Upper lobe of left lung (tissue), 6 donors: ENCODE results near the gene EGF. TPM values are rescaled to one million over a fixed set of nuclear protein-coding genes. Genes with fewer than 3 reads are reported as not detected.

ENCODE experiments used
- ATAC-seq, 2 donors: fragments of 200-7000 bp; cut with Tn5 transposase; one replicate each; pipeline ENCODE4 v1.9.1; 2022; ENCODE audit warnings: mild to moderate bottlenecking in 2 of 2, moderate library complexity in 2 of 2; ENCODE audit not compliant: low FRiP score in 2 of 2
- DNase-seq, 2 donors: peaks; one replicate each; pipeline ENCODE4 v3.0.0-alpha.2; 2019 to 2020
- H3K27ac ChIP-seq, 4 donors: fragments of 200-600 bp; sonication (generic); one replicate each; pipeline ENCODE4 v1.5.1; 2016 to 2019
- H3K27me3 ChIP-seq, 4 donors: fragments of 200-600 bp; sonication (generic); one replicate each; pipeline ENCODE4 v1.5.1; 2017 to 2019
- H3K36me3 ChIP-seq, 4 donors: fragments of 200-600 bp; sonication (generic); one replicate each; pipeline ENCODE4 v1.5.1; 2016 to 2019
- H3K4me1 ChIP-seq, 4 donors: fragments of 200-600 bp; sonication (generic); one replicate each; pipeline ENCODE4 v1.5.1; 2018 to 2019
- H3K4me3 ChIP-seq, 4 donors: fragments of 200-600 bp; sonication (generic); one replicate each; pipeline ENCODE4 v1.5.1; 2017 to 2019; ENCODE audit warnings: mild to moderate bottlenecking in 2 of 4, moderate library complexity in 1 of 4
- H3K9me3 ChIP-seq, 4 donors: fragments of 200-600 bp; sonication (generic); one replicate each; pipeline ENCODE4 v1.5.1; 2018 to 2019
- EP300 ChIP-seq, 4 donors: sonication (generic); formaldehyde crosslinking; IDR thresholded peaks; one replicate each; pipeline ENCODE4 v1.5.1; 2017; ENCODE audit warnings: antibody characterized with exemption in 4 of 4, control low read depth in 2 of 4
- POLR2A ChIP-seq, 4 donors: fragments of 450-650 bp; IDR thresholded peaks; one replicate each; pipeline ENCODE4 v1.5.1; 2016 to 2017; ENCODE audit warnings: antibody characterized with exemption in 4 of 4, mild to moderate bottlenecking in 2 of 4
- POLR2AphosphoS5 ChIP-seq, 2 donors: sonication (generic); formaldehyde crosslinking; IDR thresholded peaks; one replicate each; pipeline ENCODE4 v1.5.1; 2017; ENCODE audit warnings: antibody characterized with exemption in 2 of 2
- WGBS, 2 donors: methylation state at CpG; one replicate each; pipeline ENCODE4 v1.1.5; 2017 to 2018; 5-methylcytosine and 5-hydroxymethylcytosine counted together
- total RNA-seq, 6 donors: library from RNA; depleted of rRNA in 4 of 6; stranded (reverse); fragments of >200 nt in 4 of 6; gene quantifications; one replicate each; pipeline versions ENCODE4 v1.1.0 to v1.2.1, GENCODE V29; 2016 to 2021
- TF ChIP-seq, protein P1 (sequence below), 6 experiments: fragments of 450-650 bp in 4 of 6; fragments of 200-600 bp in 2 of 6; sonication (generic) in 2 of 6; IDR thresholded peaks; one replicate each; pipeline ENCODE4 v1.5.1; 2016 to 2019; ENCODE audit warnings: antibody characterized with exemption in 6 of 6
- donor health status: DM: no; HTN: no; CAD: no; lungs with moderate emphysema.
- donor health status: DM: no; HTN: yes; CAD: no; lungs with severe emphysema.

EGF gene
- total RNA-seq, 6 donors from 2014 or later, result 1.5 to 10.1 (median 5.3) TPM

DNA sequence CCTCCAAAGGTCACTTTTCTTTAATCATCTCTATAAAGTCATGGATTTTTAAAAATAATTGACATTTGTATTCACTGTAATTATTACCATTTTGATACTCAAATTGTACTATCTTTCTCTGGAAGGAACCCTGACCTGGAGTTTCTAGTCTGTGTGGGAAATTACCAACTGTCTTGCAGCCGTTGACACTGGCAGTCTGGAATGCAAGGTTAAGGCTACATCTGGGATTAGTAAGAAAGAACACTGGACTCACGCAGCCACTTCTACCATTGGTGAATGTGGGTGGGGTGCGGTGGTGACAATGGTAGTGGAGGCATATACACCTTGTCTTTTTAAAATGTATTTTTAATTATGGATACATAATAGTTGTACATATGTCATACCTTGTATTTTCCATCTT, 40.9 kb downstream of the EGF start:
- Histone ChIP-seq H3K27ac (no peak overlapping the region), H3K4me3 (no peak overlapping the region), H3K27me3 (no peaks in the 10 kb centered on the region), H3K4me1 (no peaks in the 10 kb centered on the region), H3K36me3 (no peaks in the 10 kb centered on the region), H3K9me3 (no peaks in the 10 kb centered on the region)
- TF ChIP-seq POLR2AphosphoS5 (IDR thresholded peaks at IDR 0.05), result no peak
- DNase-seq (no peak), ATAC-seq (no peak)
- WGBS, 2 donors, result 84 to 91% methylated on average over 3 of the region's 3 CpGs

DNA sequence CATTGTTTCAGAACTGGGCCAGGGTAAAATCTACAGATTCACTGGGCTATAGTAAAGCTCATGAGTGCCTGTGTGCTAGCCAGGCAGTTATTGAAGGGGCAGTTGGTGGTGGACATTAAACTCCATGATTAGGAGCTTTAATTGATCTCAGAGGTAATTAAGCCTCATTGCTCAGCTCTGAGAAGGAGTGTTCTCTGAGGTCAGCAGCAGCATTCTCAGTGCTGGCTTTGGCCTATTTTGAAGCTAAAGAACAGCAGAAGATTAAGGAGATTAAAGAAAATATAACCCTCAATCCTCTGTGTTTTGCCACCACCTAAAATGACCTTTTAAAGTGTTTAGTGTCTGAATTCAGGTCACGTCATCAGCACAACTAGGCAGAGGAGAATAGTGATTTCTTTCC, 42.5 kb downstream of the EGF start:
- no peak for ATAC-seq
- 88 to 90% methylated on average over 1 of the region's 1 CpG for WGBS, 2 donors

DNA sequence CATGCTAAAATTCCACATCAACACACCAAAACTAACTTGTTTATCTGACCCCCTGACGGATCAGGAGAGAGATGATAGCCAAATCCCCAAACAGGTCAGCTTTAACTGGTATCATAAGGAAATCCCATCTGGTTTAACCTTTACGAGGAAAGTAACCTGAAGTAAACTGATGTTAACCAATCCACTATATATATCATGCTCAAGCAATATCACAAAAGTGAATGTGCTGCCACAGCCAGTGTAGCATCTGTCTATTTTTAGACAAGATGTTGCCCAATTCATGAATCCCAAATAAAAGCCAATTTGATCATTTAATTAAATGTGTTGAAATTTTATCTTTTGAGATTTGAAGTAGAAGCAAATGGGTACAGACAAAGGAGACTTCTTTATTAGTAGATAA, 44.5 kb downstream of the EGF start:
- ATAC-seq (no peak), DNase-seq (no peak)
- no peak overlapping the region for H3K4me3 ChIP-seq
- no peak overlapping the region for H3K27ac ChIP-seq
- no peaks in the 10 kb centered on the region for H3K9me3 ChIP-seq
- H3K4me1 ChIP-seq, result no peaks in the 10 kb centered on the region
- 98 to 100% methylated on average over 2 of the region's 2 CpGs for WGBS, 2 donors
- H3K27me3 ChIP-seq, result no peaks in the 10 kb centered on the region
- TF ChIP-seq, protein P1, sequence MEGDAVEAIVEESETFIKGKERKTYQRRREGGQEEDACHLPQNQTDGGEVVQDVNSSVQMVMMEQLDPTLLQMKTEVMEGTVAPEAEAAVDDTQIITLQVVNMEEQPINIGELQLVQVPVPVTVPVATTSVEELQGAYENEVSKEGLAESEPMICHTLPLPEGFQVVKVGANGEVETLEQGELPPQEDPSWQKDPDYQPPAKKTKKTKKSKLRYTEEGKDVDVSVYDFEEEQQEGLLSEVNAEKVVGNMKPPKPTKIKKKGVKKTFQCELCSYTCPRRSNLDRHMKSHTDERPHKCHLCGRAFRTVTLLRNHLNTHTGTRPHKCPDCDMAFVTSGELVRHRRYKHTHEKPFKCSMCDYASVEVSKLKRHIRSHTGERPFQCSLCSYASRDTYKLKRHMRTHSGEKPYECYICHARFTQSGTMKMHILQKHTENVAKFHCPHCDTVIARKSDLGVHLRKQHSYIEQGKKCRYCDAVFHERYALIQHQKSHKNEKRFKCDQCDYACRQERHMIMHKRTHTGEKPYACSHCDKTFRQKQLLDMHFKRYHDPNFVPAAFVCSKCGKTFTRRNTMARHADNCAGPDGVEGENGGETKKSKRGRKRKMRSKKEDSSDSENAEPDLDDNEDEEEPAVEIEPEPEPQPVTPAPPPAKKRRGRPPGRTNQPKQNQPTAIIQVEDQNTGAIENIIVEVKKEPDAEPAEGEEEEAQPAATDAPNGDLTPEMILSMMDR (IDR thresholded peaks at IDR 0.05), result no peak
- TF ChIP-seq POLR2AphosphoS5 (IDR thresholded peaks at IDR 0.05) (no peak), POLR2A (IDR thresholded peaks at IDR 0.05) (no peak), EP300 (IDR thresholded peaks at IDR 0.05) (no peak)
- H3K36me3 ChIP-seq, result no peaks in the 10 kb centered on the region

More for the DNA sequence above, 42.5 kb downstream of the EGF start:
- no peaks in the 10 kb centered on the region for H3K9me3 ChIP-seq
- no peaks in the 10 kb centered on the region for H3K4me1 ChIP-seq
- no peak for DNase-seq
- no peaks in the 10 kb centered on the region for H3K36me3 ChIP-seq
- H3K4me3 ChIP-seq, result no peak overlapping the region
- TF ChIP-seq POLR2AphosphoS5 (IDR thresholded peaks at IDR 0.05) (no peak), POLR2A (IDR thresholded peaks at IDR 0.05) (no peak), EP300 (IDR thresholded peaks at IDR 0.05) (no peak)
- TF ChIP-seq, protein P1 (IDR thresholded peaks at IDR 0.05), result no peak
- no peaks in the 10 kb centered on the region for H3K27me3 ChIP-seq
- no peak overlapping the region for H3K27ac ChIP-seq

DNA sequence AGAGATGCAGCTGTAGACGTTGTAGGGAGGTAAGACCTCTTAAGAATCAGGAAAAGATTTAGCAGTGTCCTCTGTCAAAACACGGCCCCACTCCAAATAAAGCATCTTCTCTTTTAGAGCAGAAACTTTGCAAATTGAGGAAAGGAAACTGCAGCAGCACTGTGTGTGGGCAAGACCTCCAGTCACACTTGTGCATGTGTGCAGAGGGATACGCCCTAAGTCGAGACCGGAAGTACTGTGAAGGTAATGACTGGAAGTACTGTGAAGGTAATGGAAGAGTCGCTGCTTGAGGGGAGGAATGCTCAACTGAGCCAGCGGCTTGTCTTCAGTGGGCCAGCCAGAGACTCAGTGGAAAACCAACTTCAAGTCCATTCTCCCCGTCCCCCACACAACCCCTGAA, 46.5 kb downstream of the EGF start:
- H3K9me3 ChIP-seq, result no peaks in the 10 kb centered on the region
- no peaks in the 10 kb centered on the region for H3K27me3 ChIP-seq
- no peak overlapping the region for H3K4me3 ChIP-seq
- no peak overlapping the region for H3K27ac ChIP-seq
- 81 to 87% methylated on average over 8 of the region's 8 CpGs for WGBS, 2 donors
- no peaks in the 10 kb centered on the region for H3K4me1 ChIP-seq
- no peak for DNase-seq
- TF ChIP-seq POLR2A (IDR thresholded peaks at IDR 0.05), result no peak
- no peak for ATAC-seq
- no peaks in the 10 kb centered on the region for H3K36me3 ChIP-seq

DNA sequence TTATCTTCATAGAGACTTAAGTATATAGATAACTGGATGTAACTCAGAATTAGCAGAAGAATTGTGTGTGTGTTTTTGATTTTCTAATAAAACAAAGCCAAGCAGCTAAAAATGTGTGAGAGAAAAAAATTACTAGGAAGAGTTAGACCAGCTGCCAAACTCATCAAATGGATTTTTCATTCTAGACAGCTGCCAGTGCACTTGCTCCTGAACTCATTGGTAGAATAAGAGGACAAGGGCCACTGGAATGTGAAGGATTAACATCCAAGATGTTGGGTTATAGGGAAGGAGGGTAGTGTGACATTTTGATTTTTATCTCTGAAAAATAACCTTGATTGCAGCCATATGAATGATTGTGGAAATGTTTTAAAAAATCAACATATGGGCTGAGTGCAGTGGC, 49.7 kb downstream of the EGF start:
- ATAC-seq (no peak), DNase-seq (no peak)
- Histone ChIP-seq H3K4me1 (no peaks in the 10 kb centered on the region), H3K27ac (no peak overlapping the region), H3K36me3 (no peaks in the 10 kb centered on the region), H3K27me3 (no peaks in the 10 kb centered on the region), H3K9me3 (no peaks in the 10 kb centered on the region), H3K4me3 (no peak overlapping the region)
- no peak for TF ChIP-seq EP300 (IDR thresholded peaks at IDR 0.05)

DNA sequence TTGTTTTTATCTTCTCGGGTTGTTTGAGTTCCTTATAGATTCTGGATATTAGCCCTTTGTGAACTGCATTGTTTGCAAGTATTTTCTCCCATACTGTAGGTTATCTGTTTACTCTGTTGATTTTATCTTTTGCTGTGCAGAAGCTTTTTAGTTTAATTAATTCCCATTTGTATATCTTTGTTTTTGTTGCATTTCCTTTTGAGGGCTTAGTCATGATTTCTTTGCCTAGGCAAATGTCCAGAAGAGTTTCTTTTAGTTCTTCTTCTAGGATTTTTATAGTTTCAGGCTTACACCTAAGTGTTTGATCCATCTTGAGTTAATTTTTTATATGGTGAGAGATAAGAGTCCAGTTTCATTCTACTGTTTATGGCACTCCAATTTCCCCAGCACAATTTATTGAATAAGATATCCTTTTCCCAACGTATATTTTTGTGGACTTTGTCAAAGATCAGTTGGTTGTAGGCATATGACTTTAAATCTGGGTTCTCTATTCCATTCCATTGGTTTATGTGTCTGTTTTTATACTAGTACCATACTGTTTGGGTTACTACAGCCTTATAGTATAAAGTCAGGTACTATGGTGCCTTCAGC, 54.3 kb downstream of the EGF start:
- WGBS, 2 donors, result 58 to 64% methylated on average over 2 of the region's 2 CpGs
- no peaks in the 10 kb centered on the region for H3K27me3 ChIP-seq
- TF ChIP-seq, protein P1 (IDR thresholded peaks at IDR 0.05), result no peak
- no peak for TF ChIP-seq POLR2AphosphoS5 (IDR thresholded peaks at IDR 0.05)
- TF ChIP-seq EP300 (IDR thresholded peaks at IDR 0.05), result no peak
- TF ChIP-seq POLR2A (IDR thresholded peaks at IDR 0.05), result no peak
- no peak for DNase-seq
- ATAC-seq, result no peak
- no peak overlapping the region for H3K27ac ChIP-seq
- peaks cover 0 to 7% (median 0%) of the 10 kb centered on the region in 4 donors for H3K4me1 ChIP-seq
- no peak overlapping the region for H3K4me3 ChIP-seq
- H3K9me3 ChIP-seq, result no peaks in the 10 kb centered on the region
- no peaks in the 10 kb centered on the region for H3K36me3 ChIP-seq
